AG20443 (cell line): ENCODE data around the gene GBP2.
"Not testable (repeated sequence)": the region's sequence is repeated elsewhere in the genome, so short reads cannot be mapped to it uniquely, and the experiment has no call there.

Experiments used
- DNase-seq: peaks from one replicate; pipeline ENCODE4 v3.0.0; 2012; ENCODE audit warnings: low spot score, mixed read lengths

GBP2 gene, protein sequence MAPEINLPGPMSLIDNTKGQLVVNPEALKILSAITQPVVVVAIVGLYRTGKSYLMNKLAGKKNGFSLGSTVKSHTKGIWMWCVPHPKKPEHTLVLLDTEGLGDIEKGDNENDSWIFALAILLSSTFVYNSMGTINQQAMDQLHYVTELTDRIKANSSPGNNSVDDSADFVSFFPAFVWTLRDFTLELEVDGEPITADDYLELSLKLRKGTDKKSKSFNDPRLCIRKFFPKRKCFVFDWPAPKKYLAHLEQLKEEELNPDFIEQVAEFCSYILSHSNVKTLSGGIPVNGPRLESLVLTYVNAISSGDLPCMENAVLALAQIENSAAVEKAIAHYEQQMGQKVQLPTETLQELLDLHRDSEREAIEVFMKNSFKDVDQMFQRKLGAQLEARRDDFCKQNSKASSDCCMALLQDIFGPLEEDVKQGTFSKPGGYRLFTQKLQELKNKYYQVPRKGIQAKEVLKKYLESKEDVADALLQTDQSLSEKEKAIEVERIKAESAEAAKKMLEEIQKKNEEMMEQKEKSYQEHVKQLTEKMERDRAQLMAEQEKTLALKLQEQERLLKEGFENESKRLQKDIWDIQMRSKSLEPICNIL

DNA sequence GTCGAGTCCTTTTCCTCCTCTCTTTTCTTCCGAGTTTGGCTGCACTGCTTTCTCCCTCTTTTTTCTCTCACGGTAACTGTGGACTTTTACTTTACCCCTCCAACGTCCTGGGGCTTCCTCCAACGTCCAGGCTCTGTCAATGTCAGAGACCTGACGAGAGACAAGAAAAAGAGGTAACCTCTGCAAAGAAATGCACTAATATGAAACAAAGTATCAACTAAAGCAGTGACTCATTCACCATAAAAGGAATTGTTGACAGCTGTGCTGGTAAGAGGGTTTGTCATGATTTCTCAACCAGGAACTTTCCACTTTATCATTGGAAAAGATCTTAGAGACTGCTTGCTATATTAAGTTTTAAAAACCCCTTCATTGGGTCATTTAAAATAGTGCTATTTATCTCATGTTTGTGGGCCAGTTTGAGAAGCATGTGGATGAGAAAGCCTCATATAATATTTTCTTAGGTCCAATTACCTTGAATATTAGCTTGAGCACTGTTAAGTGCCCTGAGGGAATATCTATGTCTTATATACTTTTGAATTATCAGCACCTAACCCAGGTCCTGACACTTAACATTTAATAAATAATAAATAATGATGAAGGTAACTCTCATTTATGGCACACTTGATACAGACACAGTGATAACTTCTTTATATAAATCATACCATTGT is at the start of gene GBP2:
Gene GBP2 (minus strand): TSS at position 202 of the 668 bp plus-strand sequence. CDS start 4,148 bp downstream, outside the sequence.
- DNase-seq = peak; percentile 79

DNA sequence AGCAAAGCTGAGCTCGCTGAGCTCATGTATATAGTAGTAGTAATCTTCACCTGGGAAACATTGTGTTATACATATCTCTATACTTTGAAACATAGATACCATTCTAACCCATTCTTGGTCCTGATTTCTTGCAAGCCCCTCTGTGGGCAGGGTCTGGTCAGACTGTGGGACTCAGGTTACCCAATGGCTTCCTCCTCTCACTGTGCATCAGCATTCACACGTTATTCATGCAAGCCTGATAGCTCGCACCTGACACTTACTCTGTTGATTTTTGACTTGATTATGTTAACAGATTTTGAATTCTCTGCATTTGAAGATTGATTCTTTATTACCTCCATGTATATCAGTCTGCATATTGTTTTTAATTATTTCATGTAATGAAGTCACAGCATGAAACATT is 48.6 kb upstream of the GBP2 start:
- DNase-seq = no peak

DNA sequence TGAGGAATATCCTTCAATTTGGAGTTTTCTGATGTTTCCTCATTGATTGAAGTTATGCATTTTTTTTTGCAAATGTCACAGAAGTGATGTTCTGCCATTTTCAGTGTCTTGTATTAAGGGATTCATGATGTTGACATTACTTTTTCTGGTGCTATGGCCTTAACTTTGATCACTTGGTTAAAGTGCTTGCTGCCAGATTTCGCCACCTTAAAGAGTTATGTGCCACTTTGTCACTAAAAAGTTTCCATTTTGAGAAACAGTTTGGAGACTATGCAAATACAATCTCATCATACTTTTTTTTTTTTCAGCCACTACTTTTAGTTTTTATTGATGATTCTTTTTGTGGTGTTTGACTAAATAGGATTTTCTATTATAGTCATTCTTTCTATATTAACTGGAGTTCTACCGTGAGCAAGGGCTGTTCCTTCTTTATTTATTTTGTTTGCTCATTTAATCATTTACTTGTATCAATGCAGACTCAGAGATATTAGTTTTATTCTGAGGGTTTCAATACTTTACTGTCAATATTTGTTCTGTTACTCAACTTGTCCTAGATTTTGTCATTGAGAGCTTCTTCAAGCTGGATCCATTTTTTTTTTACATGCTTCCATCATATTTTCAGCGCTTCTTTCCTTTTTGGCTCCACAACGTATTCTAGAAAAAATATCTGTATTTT is 46.7 kb upstream of the GBP2 start:
- no peak for DNase-seq

DNA sequence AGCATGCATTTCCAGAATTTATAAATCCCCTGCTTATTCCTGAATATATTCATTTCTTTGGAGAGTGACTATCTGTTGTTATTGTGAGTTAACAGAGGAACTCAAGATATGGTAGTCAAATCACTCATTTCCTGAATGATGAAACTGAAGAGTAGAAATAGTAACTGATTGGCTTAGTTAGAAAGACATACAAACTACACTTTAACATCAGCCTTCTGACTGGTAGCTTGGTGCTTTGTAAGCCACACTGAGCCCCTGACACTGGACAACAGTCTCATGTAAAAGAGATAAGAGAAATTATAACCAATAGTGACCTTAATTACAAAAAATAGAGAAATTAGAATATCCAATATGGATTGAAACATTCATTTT is 45.1 kb upstream of the GBP2 start:
- DNase-seq = no peak

DNA sequence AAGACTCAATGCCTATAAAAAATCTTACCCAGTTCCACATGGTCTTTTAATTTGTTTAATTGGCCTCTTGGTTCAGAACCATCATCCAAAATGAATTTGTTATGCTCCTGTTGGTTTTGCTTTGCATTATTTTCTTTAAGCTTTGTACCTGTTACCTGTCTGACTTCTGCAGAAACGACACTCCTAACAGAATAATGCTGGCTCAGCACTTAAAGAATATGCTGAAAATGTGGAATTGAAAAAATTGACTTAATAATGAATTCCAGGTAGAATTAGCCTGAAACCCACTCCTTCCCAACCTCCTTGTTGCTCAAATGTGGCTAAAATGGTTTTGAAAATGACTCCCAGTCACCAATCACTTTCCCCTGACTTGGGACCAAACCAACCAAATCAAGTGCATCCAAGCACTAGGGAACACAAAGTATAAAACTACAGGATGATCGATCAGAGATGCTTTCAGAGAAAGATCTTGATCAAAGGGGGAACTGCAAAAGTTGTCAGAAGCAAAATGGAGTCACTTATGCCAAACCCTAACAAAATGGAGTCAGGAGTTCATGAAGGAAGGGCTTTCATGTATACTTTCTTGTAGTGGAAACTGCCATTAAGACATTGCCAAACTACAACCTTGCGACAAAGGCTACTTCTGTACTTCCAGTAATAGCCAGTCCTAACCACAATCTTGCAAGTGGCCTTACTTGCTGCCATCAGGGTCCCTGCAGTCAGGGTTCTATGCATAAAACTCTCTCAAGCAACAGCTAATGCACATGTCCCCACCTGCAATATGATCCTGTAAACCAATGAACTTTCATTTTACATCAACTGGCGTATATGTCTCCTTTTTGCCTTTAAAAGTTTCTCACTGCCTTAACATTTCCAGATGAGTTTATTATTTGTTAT is 44.5 kb upstream of the GBP2 start:
- no peak for DNase-seq

DNA sequence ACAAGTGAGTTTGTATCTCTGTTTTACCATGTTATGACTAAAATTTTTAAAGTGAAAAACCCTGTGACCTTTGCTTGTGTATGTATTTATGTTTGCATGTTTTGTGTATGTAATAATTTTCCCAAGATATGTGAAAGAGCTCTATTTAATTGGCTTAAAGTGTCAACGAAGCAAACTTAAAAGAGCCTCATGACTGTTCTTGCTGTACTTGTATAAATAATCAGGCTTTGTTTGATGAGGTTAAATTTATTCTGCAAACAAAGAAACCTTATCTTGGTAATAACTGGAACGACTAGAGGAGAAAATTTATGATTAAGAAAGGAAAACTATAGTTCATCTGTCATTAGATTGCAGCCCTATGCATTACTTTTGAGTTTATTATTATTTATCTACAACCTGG is 43.3 kb upstream of the GBP2 start:
- no peak for DNase-seq

DNA sequence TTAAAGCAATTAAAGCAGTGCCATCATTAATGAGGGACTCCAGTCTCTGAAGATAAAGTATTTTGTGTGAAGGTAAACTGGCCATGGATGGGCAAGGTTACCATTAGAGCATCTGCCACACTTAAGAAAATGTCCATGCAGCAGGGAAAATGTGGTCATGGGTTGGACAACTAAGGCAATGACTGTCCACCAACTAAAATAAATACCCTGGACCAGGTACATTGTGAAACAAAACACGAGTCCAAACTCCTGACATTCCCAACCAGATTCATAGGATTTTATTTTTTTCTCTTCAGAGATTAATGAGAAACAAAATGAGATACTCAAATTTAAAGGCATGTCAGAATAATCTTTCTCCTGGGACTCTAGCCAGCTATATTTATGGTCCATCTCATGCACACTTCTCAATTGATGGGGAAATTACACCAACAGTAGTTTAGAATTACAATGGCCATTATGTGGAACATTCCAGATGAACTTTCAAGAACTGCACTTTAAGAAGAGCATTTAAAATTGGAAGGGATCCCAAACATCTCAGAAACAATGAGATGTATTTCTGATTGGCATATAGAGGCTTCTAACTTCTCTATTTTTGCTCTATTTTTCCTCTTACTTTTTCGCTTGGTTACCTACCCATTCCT is 41.8 kb upstream of the GBP2 start:
- DNase-seq = no peak

DNA sequence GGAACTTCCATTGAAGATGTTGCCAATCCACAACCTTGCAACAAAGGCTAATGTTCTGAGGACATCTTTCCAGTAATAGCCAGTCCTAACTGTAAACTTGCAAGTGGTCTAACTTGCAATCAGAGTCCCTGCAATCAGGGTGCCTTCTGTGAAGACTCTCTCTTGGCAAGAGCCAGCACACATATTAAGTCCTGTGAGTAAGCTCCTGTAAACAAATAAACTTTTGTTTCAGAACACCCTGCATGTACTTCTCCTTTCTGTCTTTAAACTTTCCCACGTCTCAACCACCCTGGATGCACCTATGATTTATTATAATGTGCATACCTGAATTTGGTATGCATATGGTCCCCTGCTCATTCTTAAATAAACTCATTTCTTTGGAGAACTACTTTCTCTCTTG is 40.8 kb upstream of the GBP2 start:
- DNase-seq = no peak

DNA sequence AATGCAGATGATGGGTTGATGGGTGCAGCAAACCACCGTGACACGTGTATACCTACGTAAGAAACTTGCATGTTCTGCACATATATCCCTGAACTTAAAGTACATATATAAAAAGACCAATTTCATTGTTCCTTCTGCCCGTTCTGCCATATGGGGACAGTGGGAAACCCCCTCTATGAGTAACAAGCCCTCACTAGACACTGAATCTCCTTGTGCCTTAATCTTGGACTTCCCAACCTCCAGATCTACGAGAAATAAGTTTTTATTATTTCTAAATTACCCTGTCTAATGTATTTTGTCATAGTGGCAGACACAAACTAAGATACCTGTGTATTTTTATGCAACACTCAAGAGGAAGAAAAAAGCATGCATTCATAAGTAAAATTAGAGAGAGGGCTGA is 39.9 kb upstream of the GBP2 start:
- DNase-seq = no peak

DNA sequence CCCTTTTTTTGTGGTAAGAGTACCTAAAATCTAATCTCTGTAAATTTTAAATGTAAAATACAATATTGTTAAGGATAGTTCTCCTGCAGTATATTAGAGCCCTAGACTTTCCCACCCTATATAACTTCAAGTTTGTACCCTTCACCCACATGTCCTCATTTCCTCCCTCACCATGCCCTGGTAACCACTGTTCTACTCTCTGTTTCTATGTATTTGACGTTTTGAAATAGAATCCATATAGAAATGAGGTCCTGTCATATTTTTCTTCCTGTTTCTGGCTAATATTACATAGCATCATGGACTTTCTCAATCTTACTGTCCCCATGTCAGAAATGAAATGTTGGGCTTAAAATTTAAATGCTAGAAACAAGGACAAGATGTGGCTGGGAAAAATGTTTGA is 25.1 kb upstream of the GBP2 start:
- DNase-seq = no peak

DNA sequence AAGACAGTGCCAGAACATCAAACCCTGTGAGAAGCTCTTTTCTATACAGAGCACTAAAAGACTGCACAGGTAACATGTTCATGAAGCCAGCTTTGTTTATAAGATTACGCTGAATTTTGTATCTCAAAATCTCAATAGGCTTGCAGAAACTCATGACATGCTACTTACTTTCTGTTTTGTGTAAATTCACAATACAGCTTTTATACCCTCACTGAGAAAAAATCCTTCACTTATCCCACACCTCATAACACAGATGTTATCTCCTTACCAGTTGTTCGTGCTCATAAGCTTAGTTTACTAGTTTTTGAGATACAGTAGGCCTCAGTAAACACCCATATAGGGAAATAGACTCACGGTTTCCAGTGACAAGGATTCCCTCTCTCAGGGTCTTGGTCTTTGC is 24.1 kb upstream of the GBP2 start:
- DNase-seq = no peak

DNA sequence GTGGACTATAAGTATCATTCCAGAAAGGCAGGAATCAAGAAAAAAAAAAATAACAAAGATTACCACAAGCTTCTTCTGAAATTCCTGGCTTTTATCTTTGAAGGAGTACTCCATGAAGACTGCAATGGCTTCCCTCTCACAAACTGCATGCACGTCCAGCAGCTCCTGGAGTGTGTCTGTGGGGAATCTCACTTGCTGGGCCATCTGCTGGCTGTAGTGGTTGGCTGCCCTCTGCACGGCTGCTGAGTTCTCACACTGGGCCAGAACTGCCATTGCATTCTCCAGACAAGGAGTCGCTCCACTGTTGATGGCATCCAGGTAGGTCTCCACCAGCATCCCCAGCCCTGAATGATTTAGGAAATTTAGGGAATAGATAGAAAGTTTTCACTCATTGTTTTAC is 23.3 kb upstream of the GBP2 start:
- peak; percentile 52 for DNase-seq

DNA sequence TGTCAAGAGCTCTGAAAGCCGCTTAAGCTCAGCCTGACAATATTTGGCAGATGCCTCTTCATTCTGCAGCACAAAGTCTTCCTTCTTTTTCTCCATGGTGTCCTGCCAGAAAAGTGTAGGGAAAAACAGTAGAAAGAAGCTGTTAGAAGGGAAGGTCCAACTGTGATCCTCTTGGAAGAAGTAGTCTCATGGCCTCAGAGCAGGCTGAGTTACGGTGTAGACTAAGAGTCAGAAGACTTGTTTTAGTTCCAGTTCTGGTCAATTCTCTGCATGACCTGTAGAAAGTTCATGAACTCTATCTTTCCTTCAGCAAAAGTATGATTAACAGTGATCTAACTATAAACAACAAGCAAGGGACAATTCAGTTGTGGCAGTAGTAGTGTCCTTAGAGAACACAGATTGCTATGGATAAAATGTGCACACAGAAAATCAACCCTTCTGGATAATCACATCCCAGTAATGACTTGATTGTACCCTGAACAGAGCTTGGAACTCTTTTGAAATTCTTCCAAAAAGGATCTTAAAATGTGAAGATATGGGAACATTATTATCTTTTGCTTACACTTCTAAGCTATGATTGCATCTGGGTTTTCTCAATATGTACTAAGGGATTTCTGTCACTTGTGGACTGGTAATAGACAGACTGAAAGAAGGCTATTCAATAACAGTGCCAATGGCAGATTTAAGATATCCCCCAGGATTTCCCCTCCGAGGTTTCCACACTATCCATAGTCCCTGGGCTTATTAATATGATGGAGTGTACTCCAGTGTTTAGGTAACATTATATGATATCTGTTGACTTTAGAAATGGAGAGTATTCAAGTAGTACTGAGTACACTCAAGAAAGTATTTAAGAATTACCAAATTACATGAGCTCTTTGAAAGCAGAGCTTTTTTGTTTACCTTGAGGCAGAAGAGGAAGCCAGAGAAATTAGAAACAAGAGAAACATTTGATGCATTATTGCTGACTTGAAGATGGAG is 22.1 kb upstream of the GBP2 start:
- DNase-seq = no peak

DNA sequence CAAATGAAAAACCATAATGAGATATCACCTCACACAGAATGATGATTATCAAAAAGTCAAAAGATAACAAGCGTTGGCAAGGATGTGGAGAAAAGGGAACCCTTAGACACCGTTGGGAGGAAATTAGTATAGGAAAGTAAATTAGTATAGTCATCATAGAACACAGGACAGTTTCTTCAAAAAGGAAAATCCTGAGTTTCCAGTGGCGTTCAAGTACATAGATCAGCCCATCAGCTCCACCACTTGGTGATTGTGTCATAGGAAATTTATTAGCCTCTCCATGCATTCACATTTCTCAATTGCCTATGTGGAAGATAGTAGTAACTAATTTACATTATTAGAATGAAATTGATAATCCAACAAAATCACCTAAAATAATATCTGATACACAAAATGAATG is 20.8 kb upstream of the GBP2 start:
- no peak for DNase-seq

DNA sequence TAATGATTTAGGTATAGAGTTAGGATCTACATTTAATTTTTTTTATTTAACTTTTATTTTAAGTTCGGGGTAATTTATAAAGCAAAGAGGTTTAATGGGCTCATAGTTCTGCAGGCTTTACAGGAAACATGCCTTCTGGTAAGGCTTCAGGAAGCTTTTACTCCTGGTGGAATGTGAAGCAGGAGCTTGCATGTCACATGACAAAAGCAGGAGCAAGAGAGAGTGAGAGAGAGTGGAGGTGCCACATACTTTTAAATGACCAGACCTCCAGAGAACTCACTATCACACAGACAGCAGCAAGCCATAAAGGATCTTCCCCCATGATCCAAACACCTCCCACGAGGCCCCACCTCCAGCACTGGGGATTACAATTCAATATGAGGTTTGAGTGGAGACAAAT is 17.6 kb upstream of the GBP2 start:
- no peak for DNase-seq

DNA sequence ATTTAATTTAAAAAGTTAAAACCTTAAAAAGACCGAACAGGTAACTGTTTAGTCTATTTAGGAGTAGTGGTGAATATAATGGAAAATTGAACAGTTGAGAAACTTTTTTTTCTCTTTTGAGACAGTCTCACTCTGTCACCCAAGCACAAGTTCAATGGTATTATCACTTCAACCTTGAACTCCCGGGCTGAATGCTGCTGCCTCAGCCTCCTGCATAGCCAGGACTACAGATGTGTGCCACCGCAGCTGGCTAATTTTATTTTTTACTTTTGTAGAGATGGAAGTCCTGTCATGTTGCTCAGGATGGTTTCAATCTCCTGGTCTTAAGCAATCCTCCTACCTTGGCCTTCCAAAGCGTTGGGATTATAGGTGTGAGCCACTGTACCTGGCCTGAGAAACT is 16.2 kb upstream of the GBP2 start:
- no peak for DNase-seq

DNA sequence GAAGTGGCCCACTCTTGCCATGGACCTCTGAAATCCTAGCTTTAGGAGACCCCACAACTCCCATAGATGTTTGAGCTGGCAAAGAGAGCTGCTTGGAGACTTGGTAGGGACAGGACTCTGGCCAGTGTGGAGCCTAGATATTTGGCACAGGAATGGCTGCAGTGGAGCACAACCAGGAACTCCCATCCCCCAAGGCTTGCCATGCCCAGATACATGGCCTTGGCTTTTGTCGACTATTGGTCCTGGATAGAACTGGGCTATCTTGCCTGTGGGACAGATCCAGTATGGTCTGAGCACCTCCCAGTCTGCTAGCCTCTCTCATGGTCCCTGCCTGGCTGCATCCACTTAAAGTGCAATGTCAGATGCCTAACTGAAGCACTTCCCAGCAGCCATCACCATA is 7.8 kb upstream of the GBP2 start:
- no peak for DNase-seq

DNA sequence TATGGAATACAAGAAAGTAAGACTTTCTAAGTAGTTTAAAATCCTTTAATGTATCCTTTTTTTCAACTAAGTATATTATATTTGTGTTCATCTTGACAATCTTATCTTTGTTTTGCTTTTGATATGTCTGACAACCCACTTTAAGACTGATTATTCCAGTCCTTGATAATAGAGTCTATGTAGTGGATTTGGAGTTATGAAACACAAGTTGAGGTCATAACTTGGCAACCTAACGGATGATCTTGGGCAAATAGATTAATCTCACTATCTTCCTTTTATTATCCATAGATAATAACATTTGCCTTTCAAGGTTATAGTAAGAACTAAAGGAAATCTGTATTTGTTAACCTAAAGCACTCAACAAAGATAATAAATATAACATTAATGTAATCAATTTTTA is 4.8 kb upstream of the GBP2 start:
- DNase-seq = no peak

DNA sequence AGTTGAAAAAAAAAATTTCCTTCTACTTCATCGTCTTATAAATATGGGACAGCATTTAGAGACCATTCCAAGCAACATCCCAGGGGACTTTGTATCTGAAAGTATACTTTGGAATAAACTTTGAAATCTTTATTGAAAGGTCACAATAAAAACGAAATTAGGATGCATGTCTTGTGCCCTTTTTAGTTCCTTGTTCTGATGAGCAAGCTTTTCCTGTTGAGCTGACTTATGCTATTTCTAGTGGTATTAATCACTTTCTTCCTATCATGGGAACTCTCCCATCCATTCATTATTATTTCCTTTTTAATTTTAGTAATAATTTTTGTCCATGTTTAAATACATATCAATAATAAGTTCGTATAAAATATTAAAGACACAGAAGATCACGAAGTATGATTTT is 4.0 kb upstream of the GBP2 start:
- DNase-seq = no peak

DNA sequence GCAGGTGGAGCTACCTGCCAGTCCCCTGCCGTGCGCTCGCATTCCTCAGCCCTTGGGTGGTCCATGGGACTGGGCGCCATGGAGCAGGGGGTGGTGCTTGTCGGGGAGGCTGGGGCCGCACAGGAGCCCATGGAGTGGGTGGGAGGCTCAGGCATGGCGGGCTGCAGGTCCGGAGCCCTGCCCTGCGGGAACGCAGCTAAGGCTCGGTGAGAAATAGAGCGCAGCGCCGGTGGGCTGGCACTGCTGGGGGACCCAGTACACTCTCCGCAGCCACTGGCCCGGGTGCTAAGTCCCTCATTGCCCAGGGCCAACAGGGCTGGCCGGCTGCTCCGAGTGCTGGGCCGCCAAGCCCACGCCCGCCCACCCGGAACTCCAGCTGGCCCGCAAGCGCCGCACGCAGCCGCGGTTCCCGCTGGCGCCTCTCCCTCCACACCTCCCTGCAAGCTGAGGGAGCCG is 2.1 kb upstream of the GBP2 start:
- not testable (repeated sequence) for DNase-seq
